Measurements from ENCODE around the gene VTN. TPM values are rescaled to one million over a fixed set of nuclear protein-coding genes. Genes with fewer than 3 reads are reported as not detected.

VTN gene, protein sequence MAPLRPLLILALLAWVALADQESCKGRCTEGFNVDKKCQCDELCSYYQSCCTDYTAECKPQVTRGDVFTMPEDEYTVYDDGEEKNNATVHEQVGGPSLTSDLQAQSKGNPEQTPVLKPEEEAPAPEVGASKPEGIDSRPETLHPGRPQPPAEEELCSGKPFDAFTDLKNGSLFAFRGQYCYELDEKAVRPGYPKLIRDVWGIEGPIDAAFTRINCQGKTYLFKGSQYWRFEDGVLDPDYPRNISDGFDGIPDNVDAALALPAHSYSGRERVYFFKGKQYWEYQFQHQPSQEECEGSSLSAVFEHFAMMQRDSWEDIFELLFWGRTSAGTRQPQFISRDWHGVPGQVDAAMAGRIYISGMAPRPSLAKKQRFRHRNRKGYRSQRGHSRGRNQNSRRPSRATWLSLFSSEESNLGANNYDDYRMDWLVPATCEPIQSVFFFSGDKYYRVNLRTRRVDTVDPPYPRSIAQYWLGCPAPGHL
- polyA plus RNA-seq (2013, experiment 1 of 2; ENCODE audit: insufficient read length), result 0.42 TPM
- polyA plus RNA-seq (2013, experiment 2 of 2; ENCODE audit: insufficient read length), result 0.31 TPM

DNA sequence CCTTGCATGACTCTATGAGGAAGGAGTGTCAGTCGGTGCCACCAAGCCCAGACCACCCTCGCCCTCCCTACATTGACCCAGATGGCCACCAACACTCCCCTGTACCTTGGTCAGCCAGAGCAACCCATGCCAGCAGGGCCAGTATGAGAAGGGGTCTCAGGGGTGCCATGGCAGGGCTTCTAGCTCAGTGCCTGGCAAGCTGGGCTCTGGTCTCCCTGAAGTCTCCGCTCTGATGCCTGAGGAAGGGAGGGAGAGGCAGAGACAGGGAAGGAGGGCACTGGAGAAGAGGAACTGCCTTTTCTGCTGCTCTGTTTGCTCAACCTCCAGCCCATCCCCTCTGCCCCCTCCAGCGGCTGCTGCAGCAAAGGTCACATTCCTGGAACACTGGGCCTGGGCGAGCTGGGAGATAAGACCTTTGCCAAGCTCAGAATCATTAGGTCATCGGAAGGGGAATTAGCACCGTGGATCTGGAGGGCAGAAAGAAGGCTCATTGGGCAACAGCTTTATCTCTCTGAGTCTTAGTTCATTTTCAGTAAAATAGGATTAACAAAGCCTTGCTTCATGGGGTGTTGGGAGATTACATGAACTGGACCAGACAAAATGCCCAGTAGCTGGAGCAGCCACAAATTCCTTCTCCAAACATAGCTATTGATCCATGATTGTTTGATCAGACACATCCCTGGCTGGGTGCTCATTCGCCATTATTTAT, at the start of gene VTN:
Gene VTN, minus strand, starts transcription at position 273 of the 709 bp plus-strand sequence. Its CDS starts 104 bp downstream, at position 169.
- DNase-seq, result peak; percentile 12

DNA sequence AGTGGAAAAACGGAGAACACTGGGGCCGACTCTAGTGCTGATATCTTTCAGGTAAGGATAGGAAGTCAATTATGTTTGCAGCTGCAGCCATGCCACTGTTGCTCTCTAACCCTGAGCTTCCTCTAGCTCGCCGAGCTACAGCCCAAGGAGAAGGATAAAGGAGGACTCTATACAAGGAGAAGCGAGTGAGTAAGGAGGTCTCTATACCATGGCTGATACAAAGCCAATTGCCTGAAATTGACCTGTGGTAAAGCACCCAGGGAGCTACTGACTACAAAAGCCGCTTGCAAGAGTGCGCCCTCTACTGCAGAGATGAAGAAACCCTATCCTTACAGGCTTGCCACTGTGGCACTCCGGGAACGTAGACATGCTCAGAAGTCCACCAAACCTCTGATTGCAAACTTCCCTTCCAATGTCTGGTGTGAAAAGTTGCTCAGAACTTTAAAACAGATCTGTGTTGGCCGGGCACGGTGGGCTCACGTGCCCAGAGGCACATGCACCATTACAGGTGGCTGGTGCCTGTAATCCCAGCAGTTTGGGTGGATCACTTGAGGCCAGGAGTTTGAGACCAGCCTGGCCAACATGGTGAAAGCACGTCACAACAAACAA, 46.7 kb upstream of the VTN start:
- DNase-seq, result peak; percentile 43

DNA sequence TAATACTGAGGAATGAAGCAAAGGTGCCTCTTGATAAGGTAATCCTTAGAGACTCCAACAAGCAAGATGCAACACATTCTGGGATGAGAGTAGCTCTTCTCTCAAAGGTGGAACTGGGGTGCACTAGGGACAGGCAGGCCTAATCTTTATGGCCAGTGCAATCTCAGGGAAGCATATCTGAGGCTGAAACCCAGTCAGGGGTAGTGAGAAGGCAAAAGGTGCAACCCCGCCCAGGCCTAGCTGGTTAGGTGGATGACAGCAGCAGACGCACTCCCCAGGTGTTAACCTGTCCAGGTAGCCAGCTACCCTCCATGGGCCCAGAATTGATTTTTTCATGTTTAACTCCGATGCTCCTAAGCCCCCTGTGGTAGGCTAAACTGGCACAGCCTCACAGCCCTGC, 45.8 kb upstream of the VTN start:
- no peak for DNase-seq

DNA sequence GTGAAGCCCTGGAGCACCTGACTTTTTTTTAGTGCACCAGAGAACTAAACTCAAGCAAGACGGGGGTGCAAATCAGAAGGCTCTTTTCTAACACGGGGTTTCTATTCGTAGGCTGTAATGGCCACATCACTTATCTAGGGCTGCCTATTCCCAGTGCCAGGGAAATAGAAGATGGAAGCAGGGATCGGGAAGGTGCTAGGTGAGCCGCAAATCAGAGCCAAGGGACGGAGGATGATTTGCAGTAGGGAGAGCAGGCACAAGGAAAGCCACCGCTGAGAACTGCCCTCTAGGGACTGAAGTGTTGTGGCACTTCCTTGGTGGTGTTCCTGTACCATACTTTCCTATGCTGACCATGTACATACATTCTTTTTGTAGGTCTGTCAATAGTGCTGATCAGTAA, 43.7 kb upstream of the VTN start:
- DNase-seq, result no peak

DNA sequence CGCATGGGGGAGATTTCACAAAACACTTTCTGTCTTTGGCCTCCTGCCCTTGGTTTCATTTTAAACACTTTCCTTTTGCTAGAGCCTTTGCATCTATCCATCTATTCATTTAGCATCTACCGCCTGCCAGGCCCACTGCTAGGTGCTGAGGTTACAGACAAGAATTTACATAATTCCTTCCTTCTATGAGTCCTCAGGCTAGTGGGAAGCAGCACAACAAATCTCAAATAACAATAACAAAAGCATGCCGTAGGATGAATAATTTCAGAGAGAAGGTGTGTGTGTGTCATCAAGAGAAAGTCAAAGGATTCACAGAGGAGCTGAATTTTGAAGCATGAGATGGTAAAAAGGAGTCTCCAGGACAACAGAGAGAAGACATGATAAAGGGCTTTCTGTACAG, 42.0 kb upstream of the VTN start:
- DNase-seq, result no peak

DNA sequence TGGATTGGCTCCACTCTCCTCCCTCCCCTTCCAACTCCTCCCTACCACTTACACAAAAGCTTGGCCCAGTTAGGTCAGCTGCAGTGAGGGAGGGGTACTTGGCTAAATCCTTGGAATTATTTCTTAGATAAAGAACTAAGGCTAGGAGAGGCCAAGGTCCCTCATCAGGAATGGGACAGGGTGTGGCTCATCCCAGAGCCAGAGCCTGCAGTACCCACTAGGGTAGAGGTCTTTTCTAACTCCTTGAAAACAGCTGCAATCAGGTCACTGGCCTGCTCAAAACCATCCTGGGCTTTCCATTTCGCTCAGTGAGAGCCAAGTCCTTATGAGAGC, 37.8 kb upstream of the VTN start:
- no peak for DNase-seq

DNA sequence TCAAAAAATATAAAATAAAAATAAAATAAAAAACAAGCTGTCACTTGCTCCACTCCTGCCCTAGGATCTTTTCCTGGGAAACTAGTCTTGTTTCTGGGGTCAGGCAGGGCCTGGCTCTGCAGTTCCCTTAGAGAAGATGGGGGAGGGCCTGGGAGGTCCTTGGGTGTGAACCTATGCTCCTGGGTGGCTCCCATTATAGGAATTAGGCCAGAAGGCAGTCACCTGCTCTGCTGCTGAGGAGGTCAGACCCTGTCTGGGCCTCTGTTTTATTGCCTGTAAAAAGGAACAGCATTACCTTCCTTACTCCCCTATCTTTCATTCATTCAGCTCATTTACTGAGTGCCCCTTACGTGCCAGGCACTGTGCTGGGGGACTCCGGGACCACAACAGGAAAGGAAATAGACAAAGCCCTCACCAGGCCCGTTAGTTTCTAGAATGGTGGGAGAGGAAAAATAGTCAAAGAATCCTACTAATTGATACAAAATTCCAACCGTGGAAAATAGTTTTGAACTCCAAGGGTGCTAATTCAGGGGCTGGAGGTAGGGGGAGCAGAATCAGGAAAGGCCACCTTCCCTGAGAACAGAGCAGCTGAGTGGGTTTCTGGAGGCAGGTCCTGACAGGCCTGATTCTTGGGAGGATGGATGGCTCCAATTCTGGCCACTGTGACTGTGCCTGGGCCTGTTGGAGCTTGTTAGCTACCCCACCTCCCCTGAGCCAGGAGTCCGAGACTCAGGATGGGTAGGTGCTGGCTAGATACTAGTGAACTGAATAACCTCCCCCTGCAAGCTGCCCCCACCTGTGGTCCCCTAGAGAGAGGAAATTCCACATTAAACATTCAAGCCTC, 37.2 kb upstream of the VTN start:
- no peak for DNase-seq

DNA sequence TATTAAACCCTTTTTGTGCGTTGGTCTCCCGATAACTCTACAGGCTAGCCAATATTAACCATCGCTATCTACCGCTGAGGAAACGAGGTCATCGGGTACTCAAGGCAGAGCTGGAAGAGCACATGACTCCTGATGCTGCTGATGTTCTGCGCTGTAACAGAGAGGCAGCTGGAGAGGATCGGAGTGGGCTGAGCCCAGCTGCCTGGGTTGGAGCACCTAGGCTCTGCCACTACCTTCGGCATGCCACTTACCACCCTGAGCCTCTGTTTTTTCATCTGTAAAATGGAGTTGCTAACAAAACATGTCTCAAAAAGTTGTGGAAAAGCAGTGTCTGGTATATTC, 36.3 kb upstream of the VTN start:
- DNase-seq, result no peak

DNA sequence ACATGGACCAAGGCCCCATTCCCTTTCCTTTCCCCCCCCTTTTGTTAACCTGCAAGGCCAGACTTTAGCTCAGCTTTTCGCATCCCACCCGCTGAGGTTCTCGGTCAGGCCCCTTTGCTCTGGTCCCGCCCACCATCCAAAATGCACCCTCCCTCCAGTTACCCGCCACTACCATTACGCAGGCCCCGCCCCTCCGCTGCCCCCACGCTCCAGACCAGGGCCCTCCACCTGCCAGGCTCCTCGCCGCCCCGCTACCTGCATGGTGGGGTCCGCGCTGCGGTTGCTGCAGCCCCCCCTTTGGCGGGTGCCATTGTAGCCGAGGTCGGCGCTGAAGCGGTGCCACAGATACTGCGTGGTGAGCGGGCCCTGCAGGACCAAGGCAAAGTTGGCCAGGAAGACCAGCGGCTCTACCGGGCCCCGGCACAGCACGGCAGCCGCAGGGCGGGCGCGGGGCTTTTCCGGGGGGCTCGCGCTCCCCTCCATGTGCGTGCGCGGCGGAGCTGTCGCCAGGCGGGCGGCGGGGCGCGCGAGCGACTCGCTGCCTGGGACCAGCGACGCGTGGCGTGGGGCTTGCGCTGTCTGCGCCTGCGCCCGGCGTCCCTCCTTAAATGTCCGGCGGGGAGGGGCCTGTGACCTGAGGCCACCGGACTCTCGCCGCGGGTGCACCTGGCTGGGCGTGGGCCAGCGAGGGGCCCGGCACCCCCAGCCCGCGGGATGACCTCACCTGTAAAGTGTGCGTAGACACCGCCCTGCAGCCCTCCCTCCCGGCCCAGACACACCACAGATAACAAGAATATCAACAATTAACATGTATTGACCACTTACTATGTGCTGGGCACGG, 35.7 kb upstream of the VTN start, which contains the start of gene SLC46A1:
Gene SLC46A1, minus strand, starts transcription at position 581 of the 841 bp plus-strand sequence. Its CDS starts 98 bp downstream, at position 483.
- DNase-seq, result no peak

DNA sequence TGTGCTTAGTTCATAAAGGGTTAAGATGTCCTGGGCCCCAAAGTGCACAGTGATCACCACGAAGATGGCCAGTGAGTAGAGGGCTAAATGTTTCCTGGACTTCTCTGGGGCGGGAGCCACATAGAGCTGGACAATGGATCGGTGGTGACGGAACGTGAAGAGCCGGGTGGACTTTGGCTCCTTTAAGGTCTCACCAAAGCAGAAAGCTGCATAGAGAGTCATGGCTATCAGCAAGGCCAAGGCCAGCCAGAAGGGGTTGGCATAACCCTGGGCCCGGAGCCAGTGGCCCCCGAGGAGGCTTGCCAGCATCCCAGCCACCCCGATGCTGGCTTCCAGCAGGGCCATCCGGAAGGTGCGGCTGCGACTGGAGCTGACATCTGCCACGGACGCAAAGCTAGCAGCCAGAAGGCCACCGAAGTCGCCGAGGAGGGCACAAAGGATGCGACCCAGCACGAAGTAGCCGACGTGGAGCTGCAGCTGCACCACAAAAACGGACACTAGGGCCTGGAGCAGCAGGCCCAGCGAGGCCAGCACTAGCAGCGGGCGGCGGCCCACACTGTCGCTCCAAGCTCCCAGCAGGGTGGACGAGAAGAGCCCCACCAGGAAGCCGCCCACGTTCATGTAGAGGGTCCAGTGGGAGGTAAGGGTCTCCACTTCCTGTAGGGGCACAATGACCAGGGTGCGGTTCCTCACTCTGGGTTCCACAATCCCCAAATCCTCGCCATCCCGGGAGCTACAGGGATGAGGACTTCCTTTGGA, 34.9 kb upstream of the VTN start:
- no peak for DNase-seq

DNA sequence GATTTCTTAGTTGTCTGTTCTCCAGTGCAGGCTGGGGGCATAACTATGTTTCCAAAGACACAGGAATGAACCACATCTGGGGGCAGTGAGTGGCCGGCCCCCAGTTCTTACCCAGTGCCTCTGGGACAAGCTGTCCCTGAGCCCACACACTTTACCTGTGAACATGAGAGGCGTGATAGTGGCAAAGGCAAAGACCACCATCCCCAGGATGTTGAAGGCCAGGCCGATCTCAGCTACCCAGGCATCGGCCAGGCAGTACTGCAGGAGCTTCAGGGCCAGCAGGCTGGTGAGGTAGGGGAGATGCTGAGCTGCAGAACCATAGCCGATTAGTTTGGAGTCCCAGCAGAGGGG, 34.3 kb upstream of the VTN start:
- no peak for DNase-seq

DNA sequence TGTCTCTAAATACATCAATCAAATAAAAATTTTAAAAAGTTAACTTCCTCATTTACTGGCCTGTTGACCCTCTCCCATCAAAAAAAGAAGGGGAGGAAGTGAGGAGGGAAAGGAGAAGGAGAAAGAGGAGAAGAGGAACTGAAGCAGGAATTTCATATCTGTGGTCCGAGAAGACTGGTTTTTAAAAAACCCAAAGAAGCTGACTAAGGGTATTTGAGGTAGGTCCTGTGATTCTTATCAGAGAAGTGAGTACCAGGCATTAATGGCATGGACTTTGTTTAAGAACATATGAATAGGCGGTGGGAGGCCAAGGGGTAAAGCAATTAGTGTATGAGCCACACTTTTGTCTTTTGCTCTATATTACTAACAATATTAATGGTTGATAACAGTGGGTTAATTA, 33.9 kb upstream of the VTN start:
- no peak for DNase-seq

DNA sequence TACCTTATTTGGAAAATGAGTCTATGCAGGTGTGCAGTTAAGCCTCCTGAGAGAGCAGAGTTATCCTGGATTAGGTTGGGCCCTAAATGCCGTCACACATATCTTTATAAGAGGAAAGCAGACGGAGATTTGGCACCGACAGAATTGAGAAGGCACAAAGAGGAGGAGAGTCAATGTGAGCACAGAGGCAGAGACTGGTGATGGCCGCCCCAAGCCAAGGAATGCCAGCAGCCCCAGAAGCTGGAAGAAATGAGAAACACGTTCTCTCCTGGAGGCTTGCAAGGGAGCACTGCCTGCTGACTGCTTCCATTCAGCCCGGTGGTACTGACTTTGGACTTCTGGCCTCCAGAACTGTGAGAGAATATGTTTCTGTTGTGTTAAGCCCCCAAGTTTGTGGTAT, 32.7 kb upstream of the VTN start:
- no peak for DNase-seq

DNA sequence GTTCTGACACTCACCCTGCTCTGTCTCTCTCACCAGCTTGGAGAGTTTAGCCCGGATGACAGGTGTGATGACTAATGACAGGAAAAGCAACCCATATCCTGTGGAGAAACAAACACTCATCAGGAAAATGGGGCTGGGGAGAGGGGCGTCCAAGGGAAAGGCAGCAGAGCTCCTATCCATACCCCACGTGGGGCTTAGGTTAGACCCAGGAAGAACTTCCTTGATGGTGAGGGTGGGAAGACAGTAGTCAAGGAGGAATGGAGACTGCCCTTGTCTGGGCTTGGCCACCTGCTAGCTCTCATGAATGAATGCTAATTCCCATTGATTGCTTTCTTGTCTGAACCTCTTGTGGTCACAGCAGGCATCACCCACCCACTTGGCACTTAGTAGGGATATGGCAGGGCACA, 32.1 kb upstream of the VTN start:
- no peak for DNase-seq

DNA sequence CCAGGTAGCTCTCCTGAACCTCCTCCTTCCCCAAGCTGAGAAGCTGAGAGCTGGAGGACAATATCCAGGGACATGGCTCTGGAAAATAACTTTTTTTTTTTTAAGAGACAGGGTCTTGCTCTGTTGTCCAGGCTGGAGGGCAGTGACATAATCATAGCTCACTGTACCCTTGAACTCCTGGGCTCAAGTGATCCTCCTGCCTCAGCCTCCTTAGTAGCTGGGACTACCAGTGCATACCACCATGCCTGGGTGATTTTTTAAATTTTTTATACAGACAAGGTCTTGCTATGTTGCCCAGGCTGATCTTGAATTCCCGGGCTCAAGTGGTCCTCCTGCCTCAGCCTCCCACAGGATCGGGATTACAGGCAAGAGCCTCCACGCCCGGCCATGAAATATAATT, 29.7 kb upstream of the VTN start:
- DNase-seq, result no peak

DNA sequence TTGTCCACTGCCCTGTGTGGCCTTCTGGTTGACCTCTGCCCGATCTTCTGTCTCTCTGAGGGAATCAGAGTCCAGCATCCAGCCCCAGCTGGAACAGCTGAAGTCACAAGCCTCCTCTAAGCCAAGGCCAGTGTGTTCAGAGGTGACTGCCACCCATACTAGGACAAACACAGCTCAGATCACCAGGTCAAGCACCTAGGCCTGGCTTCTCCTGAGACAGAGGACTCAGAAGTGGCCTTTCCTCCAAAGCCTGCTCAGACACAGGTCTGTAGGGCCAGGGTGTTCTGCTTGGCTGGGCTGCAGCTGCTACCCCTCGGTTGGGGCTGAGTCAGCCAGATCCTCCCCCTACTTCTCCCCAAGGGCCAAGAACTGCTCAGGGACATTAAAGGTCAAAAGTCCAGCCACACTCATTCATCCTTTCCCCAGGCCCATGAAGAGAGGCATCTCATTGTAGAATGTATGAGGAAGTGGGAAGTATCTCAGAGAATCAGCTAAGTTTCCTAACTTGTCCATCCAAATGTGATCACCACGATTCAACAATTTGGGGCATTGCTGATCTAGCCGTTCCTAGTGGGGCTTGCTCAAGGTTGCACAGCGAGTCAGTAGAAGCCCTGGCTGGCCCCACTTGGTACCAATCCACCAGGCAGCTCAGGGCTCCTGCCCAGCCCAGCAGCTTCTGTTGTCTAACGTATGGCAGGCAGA, 28.3 kb upstream of the VTN start:
- no peak for DNase-seq

DNA sequence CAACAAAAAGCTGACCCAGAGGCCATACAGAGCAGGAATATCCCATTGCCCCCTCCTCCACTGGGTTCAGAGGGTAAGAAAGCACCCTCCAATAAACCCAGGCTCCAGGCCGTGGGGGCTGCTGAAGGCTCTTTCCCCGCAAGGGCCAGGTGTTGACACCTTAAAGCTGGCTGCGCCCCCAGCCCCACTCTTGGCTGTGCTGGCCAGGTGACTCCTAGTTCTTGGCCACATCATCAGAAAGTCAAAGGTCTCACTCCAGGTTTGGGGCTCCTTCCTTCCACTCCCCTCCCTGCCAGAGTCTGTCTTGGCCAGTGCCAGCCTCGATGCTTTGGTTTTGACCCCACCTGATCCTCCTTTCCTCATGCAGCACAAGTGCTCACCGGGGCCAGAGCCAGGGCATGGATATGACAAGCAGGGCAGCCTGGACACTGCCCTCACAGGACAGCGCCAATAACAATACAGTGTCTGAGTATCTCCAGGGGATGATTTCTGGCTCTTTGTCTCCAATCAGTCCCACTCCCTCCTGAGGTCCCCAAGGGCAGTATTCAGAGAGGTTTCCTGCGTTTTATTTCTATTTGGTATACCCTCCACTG, 27.7 kb upstream of the VTN start:
- DNase-seq, result no peak

DNA sequence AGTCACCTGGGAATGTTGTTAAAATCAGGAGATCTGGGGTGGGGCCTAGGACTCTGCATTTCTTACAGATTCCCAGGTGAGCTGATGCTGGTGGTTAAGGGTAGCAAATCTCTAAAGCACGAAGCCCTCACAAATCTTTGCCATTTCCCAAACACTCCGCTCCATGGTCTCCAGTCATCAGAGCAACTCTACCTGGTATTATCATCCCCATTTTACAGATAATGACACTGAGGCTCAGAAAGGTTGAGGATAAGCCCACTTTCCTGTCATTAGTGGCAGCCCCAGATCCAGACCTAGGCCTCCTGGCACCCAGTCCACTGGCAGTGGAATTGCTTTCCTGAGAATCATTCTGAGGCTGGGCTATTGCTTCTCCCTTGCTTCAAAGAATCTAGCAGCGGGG, 27.2 kb upstream of the VTN start:
- DNase-seq, result no peak

DNA sequence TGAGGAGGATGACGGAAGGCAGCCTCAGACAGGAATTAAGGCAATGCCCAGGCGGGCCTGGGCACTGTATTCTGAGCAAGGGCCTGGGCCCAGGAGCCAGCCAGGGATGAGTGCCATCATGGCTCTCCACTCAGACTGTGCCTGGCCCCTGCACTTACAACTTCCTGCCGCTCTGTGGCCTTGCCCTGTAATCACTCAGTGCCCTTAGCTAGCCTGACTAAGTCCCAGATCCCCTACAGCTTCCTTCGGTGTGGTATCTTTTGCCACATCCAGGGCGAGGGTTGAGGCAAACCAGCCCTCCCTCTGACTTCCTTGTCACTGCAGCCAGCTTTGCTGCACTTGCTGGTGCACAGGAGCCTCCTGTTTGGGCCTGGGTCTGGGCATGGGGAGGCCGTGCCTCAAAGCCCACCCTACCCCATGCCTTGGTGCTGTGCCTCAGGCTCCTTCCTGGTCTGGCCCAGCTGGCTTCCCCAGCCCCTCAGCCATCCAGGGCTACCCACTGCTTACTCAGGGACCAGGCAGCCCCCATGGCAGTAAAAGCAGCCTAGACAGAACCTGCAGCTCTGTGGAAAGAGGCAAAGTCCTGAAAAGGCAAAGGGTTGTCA, 26.6 kb upstream of the VTN start:
- no peak for DNase-seq
